GM21447 (cell line): ENCODE data around the gene MEAF6.

Source experiments
- ATAC-seq: cut with Tn5 transposase; IDR thresholded peaks from one replicate; pipeline ENCODE4 v1.9.1; 2021; ENCODE audit not compliant: unreplicated experiment

MEAF6 gene

DNA sequence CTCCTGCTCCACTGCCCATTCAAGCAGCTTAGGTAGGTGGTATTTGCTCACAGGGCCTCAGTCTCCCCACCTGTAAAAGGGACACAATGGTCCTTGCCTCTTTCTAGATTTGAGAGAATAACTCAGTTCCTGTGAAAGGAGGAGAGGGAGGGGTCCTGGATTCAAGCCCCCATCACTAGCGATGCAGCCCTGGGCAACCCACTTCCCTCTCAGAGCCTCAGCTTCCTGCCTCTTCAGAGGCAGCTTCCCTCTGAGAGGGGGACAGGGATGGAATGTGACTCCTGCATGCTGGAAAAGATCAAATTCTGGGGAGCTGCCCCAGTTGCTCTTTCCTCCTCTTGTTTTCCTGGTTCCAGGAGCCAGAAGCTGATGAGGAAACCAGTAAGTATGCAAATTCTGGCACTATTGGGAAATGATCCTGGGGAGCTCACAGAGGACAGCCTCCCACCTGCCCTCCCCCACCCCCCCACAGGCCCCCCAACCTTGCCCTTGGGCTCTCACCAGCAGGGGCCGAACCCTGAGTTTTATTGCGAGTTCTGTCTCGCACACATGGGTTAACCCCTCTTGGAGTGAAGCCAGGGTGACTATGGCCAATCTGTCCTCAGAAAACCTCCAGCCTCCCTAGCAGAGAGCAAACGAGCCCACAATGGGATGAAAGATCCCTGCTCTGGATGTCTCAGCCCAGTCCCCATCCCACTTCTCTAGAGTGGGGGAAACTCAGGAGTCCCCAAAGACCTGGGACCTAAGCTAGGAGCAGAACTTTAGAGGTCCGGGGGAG, 28.5 kb downstream of the MEAF6 start:
- ATAC-seq = no peak

DNA sequence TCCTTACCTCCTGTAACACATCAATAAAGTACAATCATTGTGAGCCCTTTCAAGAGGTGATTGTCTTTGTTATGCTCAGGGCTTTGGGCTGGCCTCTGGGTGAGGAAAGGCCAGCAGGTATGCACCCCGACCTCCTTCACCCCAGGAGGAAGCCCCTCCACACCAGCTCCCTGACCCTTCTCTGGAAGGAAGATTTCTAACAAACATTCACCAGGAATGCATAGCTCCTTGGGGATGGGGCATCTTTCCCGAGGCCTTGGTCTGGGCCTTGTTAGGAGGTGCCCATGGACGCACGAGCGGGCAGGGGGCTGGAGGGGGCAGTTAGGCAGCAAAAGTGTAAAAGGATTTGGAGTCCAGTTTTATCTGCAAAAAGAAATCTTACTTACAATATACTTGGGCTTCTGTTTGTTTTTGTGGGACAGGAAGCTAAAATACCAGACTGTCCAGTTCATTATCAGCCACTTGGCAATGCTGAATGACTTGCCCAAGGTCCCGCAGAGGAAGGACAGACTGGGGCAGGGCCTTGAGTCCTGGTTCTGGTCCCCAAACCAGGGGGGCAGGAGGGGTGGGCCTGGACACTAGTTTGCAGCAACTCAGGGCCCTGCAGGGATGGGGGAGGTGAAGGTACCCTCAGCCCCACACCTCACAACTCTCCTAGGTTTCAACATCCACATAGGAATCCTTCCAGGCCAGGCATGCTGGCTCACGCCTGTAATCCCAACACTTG, 30.1 kb downstream of the MEAF6 start:
- no peak for ATAC-seq

DNA sequence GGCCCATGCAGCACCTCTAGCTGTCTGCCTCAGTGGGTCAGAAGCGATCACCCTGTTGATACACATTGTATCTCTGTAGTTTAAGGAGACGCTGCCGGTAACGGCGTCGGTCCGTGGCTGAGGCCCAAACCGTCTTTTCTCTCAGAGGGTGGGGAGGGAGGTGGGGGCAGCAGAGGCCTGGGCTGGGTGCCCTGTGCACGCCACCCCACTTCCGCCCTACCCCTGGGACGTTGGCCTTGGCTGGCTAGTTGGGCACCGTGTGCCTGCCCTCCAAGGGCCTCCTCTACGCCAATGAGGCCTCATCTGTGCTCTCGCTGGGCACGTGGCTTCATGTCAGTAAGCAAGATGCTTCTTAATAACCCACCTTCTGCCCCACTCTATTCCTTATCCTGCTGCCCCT, 30.8 kb downstream of the MEAF6 start:
- no peak for ATAC-seq

DNA sequence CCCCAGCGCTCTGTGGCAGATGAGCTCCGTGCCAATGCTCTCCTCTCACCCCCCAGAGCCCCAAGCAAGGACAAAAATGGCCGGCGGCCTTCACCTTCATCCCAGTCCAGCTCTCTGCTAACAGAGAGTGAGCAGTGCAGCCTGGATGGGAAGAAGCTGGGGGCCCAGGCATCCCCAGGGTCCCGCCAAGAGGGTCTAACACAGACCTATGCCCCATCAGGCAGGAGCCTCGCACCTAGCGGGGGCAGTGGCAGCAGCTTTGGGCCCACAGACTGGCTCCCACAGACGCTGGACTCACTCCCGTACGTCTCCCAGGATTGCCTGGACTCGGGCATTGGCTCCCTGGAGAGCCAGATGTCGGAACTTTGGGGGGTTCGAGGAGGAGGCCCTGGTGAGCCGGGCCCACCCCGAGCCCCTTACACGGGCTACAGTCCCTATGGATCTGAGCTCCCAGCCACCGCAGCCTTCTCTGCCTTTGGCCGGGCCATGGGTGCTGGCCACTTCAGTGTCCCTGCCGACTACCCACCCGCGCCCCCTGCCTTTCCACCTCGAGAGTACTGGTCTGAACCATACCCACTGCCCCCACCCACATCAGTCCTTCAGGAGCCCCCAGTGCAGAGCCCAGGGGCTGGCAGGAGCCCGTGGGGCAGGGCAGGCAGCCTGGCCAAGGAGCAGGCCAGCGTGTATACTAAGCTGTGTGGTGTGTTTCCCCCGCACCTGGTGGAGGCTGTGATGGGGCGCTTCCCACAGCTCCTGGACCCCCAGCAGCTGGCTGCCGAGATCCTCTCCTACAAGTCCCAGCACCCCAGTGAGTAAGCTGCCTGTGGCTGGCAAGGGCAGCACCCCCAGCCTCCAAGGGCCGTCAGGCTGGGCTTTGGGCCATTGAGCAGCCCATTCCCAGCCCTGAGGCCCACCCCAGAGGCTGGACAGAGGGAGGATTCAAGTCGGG, 31.5 kb downstream of the MEAF6 start:
- ATAC-seq = no peak

DNA sequence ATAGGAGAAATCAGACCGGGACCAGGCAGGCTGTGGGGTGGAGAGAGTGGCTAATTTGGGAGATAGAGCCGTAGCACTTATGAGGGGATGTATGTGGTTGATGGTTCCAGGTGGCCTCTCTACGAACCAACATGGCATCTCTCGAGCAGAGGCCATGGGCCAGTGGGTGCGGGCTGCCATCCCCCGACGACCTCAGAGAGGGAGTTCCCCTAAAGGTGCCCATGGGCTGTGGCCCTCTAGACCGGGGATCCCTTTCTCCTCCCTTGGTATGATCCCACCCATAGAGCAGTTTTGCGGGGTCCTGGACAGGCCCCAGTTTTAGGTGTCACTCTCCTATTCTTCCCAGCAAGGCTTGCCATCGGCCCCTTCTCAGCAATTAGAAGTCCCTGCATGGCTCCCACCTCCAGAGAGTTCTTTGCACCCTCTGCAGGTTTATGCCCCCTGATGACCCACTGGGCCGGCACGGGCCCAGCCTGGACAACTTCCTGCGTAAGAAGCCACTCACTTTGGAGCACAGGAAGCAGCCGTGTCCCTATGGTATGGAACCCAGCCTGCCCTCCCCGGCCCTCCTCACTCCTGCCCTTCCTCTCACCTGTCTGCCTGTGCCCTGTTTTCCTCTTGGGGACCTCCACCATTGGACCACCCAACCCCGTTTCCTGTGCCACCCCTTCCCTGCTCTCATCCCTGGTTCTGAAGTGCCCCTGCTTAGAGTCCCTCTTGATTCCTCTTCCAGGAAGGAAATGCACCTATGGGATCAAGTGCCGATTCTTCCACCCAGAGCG, 32.4 kb downstream of the MEAF6 start:
- ATAC-seq = no peak

DNA sequence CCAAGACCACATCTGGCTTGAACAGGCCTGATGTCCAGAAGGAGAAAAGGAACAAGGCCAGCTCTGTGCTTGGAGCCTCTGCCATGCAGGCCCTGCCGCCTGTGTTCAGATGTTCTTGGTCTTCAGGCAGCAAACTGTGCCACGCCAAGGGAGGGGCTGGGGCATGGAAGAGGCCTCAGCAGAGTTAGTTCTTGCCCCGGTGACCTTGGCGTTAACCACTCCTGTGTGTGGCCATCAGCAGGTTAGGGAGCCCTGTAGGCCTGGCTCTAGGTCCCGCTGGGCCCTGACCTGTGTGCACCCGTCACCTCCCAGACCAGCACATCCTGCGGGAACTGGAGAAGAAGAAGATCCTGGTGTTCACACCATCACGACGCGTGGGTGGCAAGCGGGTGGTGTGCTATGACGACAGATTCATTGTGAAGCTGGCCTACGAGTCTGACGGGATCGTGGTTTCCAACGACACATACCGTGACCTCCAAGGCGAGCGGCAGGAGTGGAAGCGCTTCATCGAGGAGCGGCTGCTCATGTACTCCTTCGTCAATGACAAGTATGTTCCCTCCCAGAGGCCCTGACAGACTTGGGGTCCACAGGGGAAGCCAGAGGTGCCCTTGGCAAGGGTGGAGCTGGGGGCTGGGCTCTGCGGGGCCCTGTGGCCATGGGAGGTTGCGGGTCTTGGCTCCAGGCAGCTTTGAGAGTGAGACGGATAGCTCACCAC, 33.1 kb downstream of the MEAF6 start:
- no peak for ATAC-seq

DNA sequence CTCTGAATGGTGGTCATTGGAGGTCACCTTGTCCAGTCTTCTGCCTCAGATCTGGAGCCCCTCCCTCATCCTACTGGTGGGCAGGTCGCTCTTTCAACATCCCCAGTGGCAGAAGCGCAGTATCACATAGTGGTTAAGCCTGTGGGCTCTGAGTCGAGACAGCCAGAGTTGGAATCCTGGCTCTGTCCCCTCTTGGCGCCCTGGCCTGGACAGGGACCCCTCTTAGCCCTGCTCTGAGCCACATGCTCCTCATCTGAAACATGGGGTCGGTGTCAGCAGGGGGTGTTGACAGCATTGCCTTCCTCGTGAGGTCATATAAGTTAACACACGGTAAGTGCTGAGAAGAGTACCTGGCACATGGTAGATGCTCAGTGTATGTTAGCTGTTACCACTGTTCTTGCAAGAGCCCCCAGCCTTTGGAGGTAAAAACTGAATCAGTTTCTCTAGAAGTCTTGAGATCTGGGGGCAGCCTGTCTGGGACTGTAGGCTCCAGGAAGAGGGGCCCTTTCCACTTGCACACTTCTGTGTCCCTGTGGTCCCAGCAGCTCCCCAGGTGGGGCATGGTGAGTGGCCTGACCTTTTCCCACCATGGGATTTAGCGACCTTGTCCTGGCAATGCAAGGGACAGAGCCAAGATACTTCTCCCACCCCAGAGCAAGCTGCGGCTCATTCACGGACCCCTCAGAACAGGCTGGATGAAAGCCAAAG, 33.8 kb downstream of the MEAF6 start:
- no peak for ATAC-seq

DNA sequence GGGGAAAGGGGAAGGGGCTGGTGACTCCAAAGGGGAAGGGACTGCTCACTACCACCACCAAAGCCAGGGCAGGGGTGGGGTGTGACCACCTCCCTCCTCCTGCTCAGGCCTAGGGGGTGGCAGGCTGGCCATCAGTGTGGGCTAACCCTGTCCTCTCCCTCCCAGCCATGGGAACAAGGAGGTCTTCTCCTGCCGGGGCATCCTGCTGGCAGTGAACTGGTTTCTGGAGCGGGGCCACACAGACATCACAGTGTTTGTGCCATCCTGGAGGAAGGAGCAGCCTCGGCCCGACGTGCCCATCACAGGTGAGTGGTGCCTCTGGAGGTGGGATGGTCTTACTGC, 34.5 kb downstream of the MEAF6 start:
- ATAC-seq = no peak

DNA sequence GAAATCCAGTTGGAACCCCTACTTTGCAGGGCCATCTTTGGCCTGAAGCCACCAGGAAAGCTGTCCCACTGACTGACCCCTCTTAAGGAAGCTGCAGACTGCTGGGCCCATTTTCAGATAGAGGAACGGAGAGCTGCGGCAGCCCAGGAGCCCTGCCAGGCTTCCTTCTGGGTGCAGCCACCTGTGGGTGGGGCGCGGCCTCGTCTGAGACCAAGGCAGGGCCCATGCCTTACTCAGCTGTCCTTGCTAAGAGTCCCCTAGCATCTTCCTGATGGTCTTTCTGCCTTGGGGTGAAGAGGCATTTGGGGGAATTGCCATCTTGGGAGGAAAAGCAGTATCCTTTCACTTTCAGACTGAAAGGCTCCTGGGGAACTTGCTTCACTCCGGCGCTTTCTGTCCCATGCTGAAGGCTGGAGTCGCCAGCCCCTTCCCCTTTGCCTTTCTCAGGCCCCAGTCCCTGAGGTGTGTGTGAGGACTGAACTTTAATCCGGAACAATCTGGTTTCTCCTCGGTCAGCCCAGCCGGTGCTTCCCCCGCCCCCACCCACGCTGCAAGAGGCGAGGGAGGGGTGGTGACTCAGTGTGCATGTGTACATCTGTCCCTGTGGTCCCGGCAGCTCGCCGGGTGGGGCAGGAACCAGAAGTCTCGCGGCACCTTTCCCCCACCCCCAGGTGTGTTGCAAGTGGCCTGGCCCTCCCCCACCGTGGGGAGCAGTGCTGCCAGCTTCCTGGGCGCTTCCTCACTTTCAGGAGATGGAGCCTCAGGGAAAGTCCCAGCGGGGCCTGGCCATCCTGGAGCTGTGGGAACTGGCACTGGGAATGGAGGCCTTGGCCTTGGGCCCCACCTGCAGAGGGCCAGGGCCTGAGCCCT, 35.1 kb downstream of the MEAF6 start:
- ATAC-seq = peak; percentile 34

DNA sequence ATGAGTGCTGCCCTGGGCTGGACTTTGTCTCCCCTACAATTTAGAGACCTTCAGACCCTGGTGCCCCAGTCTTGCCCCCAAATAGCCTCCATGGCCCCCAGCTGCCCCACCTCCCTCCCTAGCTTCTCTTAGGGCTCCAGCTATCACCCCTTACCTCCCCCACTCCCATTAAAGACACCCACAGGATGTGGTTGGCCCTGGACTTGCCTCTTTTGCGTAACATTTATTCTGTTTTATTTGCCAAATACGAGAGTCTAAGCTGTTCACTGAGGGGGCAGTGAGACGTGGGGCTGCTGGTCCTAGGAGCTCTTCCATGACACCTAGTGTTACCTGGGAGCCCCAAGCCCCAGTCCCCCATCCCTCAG, 35.7 kb downstream of the MEAF6 start:
- no peak for ATAC-seq

DNA sequence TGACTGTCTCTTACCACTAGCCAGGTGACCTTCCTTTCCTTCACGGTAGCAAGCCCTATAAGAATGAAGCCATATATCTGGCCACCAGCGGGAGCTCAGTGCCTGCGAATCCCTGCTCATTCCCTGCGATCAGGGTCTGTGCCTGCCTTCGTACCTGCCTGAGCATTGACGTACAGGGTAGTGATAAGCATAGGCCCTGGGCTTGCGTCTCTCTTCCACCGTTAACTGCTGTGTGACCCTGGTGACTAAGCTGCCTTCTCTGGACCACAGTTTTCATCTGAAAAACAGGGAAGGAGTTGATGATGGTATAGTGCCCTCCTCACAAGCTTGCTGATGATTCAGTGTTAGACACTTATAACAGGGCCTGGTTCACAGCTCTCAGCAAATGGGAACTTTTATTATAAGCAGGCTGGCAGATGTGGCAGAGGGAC, 36.1 kb downstream of the MEAF6 start:
- ATAC-seq = no peak

DNA sequence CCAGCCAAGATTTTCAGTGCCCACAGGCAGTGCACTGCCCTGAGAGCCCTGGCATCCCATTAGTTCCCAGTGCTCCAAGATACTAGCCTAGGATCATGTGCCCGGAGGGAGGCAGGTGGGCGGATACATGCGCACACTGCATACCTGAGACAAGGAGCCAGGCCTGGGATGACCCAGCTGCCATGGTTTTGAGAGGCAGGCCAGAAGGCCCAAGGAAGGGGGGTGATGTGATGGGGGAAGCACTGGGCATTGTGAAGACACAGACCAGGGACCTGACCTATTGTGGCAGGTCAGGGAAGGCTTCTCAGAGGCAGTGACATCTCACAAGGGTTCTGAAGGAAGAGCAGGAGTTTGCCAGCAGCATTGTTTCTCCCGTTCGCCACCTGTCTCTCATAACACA, 36.6 kb downstream of the MEAF6 start:
- ATAC-seq = no peak

DNA sequence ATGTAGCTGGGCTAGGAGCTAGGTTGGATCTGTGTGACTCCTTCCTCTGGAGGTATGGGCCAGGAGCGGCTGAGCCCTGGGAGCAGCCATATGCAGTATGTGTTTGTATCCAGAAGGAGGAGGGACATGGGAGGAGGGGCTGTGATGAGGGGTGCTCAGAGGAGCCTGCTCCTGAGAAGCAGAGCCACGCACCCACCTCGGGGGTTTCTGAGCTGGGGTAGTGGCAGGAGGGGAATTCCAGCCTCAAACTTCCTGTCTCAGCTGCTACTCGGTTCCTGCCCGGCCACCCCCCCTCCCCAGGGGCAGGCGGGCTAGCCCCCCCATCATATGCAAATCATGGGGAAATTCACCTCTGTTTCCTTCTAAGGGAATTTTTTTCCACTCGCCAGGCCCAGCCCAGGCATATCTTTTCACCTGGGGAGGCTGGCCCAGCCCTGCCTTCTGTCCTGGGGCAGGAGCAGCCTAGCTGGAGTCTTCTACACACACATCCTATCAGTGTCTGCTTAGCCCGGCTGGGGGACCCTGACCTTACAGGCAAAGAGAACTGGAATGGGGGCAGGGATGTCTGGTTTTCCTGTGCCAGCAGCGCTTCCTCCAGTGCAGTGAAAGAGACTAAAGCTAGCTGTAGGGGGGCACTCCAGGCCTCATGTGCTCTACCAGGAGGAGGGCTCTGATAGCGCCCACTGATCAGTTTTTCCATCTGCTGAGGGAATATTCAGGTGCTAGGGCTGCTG, 37.2 kb downstream of the MEAF6 start:
- ATAC-seq = peak; percentile 45

DNA sequence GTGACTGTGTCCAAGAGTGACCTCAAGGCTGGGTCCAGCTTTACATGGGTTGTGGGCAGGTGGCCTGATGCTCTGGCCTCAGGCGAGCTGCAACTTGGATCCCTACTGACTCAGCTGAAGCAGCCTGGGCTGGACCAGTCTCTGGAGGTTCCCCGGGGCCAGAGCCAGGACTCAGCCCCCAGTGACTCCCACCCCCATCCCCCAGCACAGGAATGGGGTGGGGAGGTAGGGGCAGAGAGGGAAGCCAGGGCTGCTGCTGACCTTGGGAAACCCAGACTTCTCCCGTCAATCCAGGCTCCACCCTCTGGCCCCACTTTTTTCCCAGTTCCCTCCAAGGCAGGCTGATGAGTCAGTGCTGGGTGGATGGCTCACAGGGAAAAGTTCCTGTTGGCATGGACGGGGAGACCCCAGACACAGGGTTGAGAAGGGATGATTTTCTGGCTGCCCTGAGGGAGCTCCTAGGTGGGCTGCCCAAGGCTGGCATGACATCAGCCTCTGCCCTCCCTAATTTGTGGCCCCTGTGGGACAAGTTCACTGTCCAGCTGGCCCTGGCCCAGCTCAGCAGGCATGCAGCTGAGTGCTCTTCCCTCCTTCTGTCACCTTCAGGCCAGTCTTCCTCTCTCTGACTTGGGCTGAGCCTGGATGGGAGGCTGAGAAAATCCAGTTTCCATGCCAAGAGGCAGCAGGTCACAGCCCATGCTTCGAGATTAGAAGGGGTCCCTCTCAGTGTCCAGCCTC, 37.9 kb downstream of the MEAF6 start:
- peak; percentile 0 for ATAC-seq

DNA sequence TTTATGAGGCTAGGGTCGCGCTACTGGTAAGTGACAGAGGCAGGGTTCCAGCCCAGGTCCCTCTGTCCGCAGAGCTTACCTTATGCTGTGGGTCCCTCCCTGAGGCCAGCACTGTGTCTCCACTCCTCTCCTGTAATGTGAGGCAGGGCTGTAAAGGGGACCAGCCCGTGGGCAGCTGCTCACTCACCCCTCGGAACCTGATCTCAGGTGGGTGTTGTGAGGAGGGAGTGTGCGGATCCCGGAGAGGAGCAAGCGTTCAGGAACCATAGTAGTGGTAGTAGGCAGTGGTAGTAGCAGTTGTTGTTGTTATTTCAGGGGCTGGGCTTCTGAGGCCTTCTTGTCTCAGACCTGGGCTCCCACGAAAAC, 38.5 kb downstream of the MEAF6 start:
- no peak for ATAC-seq

DNA sequence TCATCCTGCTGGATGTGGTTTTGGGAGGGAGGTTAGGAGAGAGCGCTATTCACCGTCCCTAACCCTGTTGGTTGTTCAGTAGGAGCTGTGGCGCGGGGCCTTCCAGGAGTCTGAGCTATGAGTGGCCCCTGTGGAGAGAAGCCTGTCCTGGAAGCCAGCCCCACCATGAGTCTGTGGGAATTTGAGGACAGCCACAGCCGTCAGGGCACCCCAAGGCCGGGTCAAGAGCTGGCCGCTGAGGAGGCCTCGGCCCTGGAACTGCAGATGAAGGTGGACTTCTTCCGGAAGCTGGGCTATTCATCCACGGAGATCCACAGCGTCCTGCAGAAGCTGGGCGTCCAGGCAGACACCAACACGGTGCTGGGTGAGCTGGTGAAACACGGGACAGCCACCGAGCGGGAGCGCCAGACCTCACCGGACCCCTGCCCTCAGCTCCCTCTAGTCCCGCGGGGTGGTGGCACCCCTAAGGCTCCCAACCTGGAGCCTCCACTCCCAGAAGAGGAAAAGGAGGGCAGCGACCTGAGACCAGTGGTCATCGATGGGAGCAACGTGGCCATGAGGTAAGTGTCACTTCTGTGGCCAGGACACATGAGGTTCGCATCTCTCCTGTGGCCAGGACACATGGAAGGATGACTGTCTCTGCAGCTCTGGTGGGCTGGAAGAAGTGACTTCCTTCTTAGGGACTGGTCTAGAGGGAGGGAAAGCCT, 39.0 kb downstream of the MEAF6 start:
- no peak for ATAC-seq
